Neural cell (in vitro differentiated cells): ENCODE results near the gene ROR1. TPM values are rescaled to one million over a fixed set of nuclear protein-coding genes. Genes with fewer than 3 reads are reported as not detected.

Experiments
- H2AFZ ChIP-seq: fragments of 200-600, 300-800 bp; sonication (generic), shearing (Covaris generic); 2 replicates; pipeline ENCODE4 v1.6.0; 2014; ENCODE audit warnings: low read depth, mild to moderate bottlenecking, antibody characterized with exemption, low read length, moderate library complexity
- H3F3A ChIP-seq: fragments of 200-600 bp; shearing (Covaris generic); 2 replicates; pipeline ENCODE4 v1.6.1; 2016; ENCODE audit warnings: mild to moderate bottlenecking, moderate library complexity, mixed read lengths, antibody characterized with exemption, low read length; ENCODE audit not compliant: insufficient read depth, poor library complexity, severe bottlenecking
- H3K27ac ChIP-seq: fragments of 200-600, 300-800 bp; sonication (generic), shearing (Covaris generic); 2 replicates; pipeline ENCODE4 v1.5.1; 2014; ENCODE audit warnings: mild to moderate bottlenecking, low read length, moderate library complexity
- H3K27me3 ChIP-seq: fragments of 300-800, 200-600 bp; sonication (generic), shearing (Covaris generic); 2 replicates; pipeline ENCODE4 v1.6.0; 2014; ENCODE audit warnings: mild to moderate bottlenecking, low read depth, low read length, moderate library complexity; ENCODE audit not compliant: insufficient read depth
- H3K36me3 ChIP-seq: fragments of 300-800, 200-600 bp; sonication (generic), shearing (Covaris generic); 2 replicates; pipeline ENCODE4 v1.5.1; 2014; ENCODE audit warnings: mild to moderate bottlenecking, antibody characterized with exemption, low read length, moderate library complexity; ENCODE audit not compliant: insufficient read depth
- H3K4me2 ChIP-seq: fragments of 300-800, 200-600 bp; sonication (generic), shearing (Covaris generic); 2 replicates; pipeline ENCODE4 v1.6.0; 2014; ENCODE audit warnings: mild to moderate bottlenecking, low read length
- H3K4me3 ChIP-seq: fragments of 300-800, 200-600 bp; sonication (generic), shearing (Covaris generic); 2 replicates; pipeline ENCODE4 v1.5.1; 2014; ENCODE audit warnings: mild to moderate bottlenecking, low read length, moderate library complexity
- H3K79me2 ChIP-seq: fragments of 200-600 bp; shearing (Covaris generic); replicated peaks from 2 replicates; pipeline ENCODE4 v1.6.0; 2014; ENCODE audit warnings: mild to moderate bottlenecking, low read length, moderate library complexity; ENCODE audit not compliant: insufficient read depth
- H3K9ac ChIP-seq: fragments of 300-800, 200-600 bp; sonication (generic), shearing (Covaris generic); 2 replicates; pipeline ENCODE4 v1.6.1; 2016; ENCODE audit warnings: mild to moderate bottlenecking, low read length, mixed read lengths
- H3K9me2 ChIP-seq: fragments of 200-600 bp; shearing (Covaris generic); 2 replicates; pipeline ENCODE4 v1.6.1; 2016; ENCODE audit warnings: mild to moderate bottlenecking, low read length, mixed read lengths; ENCODE audit not compliant: insufficient read depth
- H3K9me3 ChIP-seq: fragments of 200-600, 300-800 bp; sonication (generic), shearing (Covaris generic); 2 replicates; pipeline ENCODE4 v1.6.1; 2016; ENCODE audit warnings: mild to moderate bottlenecking, mixed run types, low read length, moderate library complexity, mixed read lengths
- H4K20me1 ChIP-seq: fragments of 200-600 bp; shearing (Covaris generic); 2 replicates; pipeline ENCODE4 v1.6.1; 2016; ENCODE audit warnings: mild to moderate bottlenecking, mixed run types; ENCODE audit not compliant: insufficient read depth
- CTCF ChIP-seq: fragments of 450-650 bp; IDR thresholded peaks from 2 replicates; pipeline ENCODE4 v1.5.1; 2014; ENCODE audit warnings: antibody characterized with exemption, mild to moderate bottlenecking, moderate library complexity; ENCODE audit not compliant: poor library complexity, severe bottlenecking
- EP300 ChIP-seq: fragments of 450-650 bp; conservative IDR thresholded peaks from 2 replicates; pipeline ENCODE4 v1.6.1; 2014; ENCODE audit warnings: antibody characterized with exemption, mild to moderate bottlenecking, moderate library complexity; ENCODE audit not compliant: poor library complexity, severe bottlenecking
- EZH2 ChIP-seq: fragments of 200-600, 300-800 bp; shearing (Covaris generic), sonication (generic); IDR thresholded peaks from 2 replicates; pipeline ENCODE4 v1.6.1; 2014; ENCODE audit warnings: antibody characterized with exemption, low read length, borderline replicate concordance, mild to moderate bottlenecking; ENCODE audit not compliant: insufficient read depth, poor library complexity, severe bottlenecking
- MXI1 ChIP-seq: fragments of 450-650 bp; conservative IDR thresholded peaks from 2 replicates; pipeline ENCODE4 v1.6.1; 2014; ENCODE audit warnings: antibody characterized with exemption, mild to moderate bottlenecking; ENCODE audit not compliant: poor library complexity, severe bottlenecking
- POLR2AphosphoS5 ChIP-seq: IDR thresholded peaks from 2 replicates; pipeline ENCODE4 v1.6.1; 2012
- RAD21 ChIP-seq: fragments of 450-650 bp; conservative IDR thresholded peaks from 2 replicates; pipeline ENCODE4 v1.6.1; 2014; ENCODE audit warnings: antibody characterized with exemption, mild to moderate bottlenecking, moderate library complexity
- REST ChIP-seq: IDR thresholded peaks from 2 replicates; pipeline ENCODE4 v1.6.1; 2012; ENCODE audit warnings: borderline replicate concordance
- polyA plus RNA-seq: library from polyadenylated mRNA; depleted of rRNA; stranded (reverse); fragments of >200 nt; gene quantifications from 2 replicates; pipeline ENCODE4 v1.2.3, GENCODE V29; 2014

Gene ROR1
- polyA plus RNA-seq, 1 donor from 2014 or later: 0.27 TPM

- no peaks in the 10 kb centered on the region for H3K36me3 ChIP-seq
- no peak overlapping the region for H3K4me3 ChIP-seq
- H3K27ac ChIP-seq: no peak overlapping the region
- H2AFZ ChIP-seq: no peak overlapping the region
- H3K4me2 ChIP-seq: no peak overlapping the region
- no peak overlapping the region for H3K9ac ChIP-seq
- no peaks in the 10 kb centered on the region for H3K9me3 ChIP-seq
- TF ChIP-seq REST (no peak), POLR2AphosphoS5 (no peak), CTCF (no peak), EP300 (no peak), RAD21 (no peak), EZH2 (no peak)
- H3K27me3 ChIP-seq: no peaks in the 10 kb centered on the region
- H4K20me1 ChIP-seq: no peaks in the 10 kb centered on the region
- H3F3A ChIP-seq: no peaks in the 10 kb centered on the region
- H3K9me2 ChIP-seq: no peaks in the 10 kb centered on the region
- H3K79me2 ChIP-seq: no peaks in the 10 kb centered on the region
These were observed 161.3 kb downstream of the ROR1 start for GRCh38 chr1:63935143-63935542.

- no peak overlapping the region for H3K4me3 ChIP-seq
- H2AFZ ChIP-seq: no peak overlapping the region
- no peaks in the 10 kb centered on the region for H3K9me2 ChIP-seq
- H4K20me1 ChIP-seq: no peaks in the 10 kb centered on the region
- no peaks in the 10 kb centered on the region for H3K27me3 ChIP-seq
- no peaks in the 10 kb centered on the region for H3F3A ChIP-seq
- TF ChIP-seq POLR2AphosphoS5 (no peak), CTCF (no peak), MXI1 (no peak)
- H3K9me3 ChIP-seq: no peaks in the 10 kb centered on the region
- H3K9ac ChIP-seq: no peak overlapping the region
- no peak overlapping the region for H3K27ac ChIP-seq
- H3K36me3 ChIP-seq: no peaks in the 10 kb centered on the region
- no peaks in the 10 kb centered on the region for H3K79me2 ChIP-seq
- H3K4me2 ChIP-seq: no peak overlapping the region
These were observed 161.7 kb downstream of the ROR1 start for GRCh38 chr1:63935553-63935952.
